ENCODE data around the gene STARD13.
"Not testable (repeated sequence)": the region's sequence is repeated elsewhere in the genome, so short reads cannot be mapped to it uniquely, and the experiment has no call there.

STARD13 gene

GRCh38 chr13:33256148-33256840, 29.3 kb downstream of the STARD13 start:
- Mint-ChIP-seq H3K4me1 (no peaks in the 10 kb centered on the region), H3K9me3 (no peaks in the 10 kb centered on the region), H3K4me3 (no peak overlapping the region), H3K27ac (no peak overlapping the region), H3K27me3 (peaks cover 7% of the 10 kb centered on the region)
- ATAC-seq (no peak), DNase-seq (no peak)

- no peak for ATAC-seq
- H3K4me3 Mint-ChIP-seq: no peak overlapping the region
- no peaks in the 10 kb centered on the region for H3K9me3 Mint-ChIP-seq
- H3K27me3 Mint-ChIP-seq: peaks cover 7% of the 10 kb centered on the region
- no peak overlapping the region for H3K27ac Mint-ChIP-seq
- no peaks in the 10 kb centered on the region for H3K4me1 Mint-ChIP-seq
- DNase-seq: no peak
Observed at GRCh38 chr13:33252135-33252534, 33.4 kb downstream of the STARD13 start.

- H3K4me3 Mint-ChIP-seq: no peak overlapping the region
- H3K27me3 Mint-ChIP-seq: peaks cover 7% of the 10 kb centered on the region
- no peak for DNase-seq
- no peak overlapping the region for H3K27ac Mint-ChIP-seq
- H3K9me3 Mint-ChIP-seq: no peaks in the 10 kb centered on the region
- no peak for ATAC-seq
- H3K4me1 Mint-ChIP-seq: no peaks in the 10 kb centered on the region
Observed at GRCh38 chr13:33251131-33251661, 34.4 kb downstream of the STARD13 start.

- Mint-ChIP-seq H3K27ac (no peak overlapping the region), H3K9me3 (no peaks in the 10 kb centered on the region), H3K4me1 (no peaks in the 10 kb centered on the region), H3K27me3 (peaks cover 7% of the 10 kb centered on the region), H3K4me3 (no peak overlapping the region)
- DNase-seq (no peak), ATAC-seq (no peak)
Observed at GRCh38 chr13:33250609-33251008, 34.9 kb downstream of the STARD13 start.

GRCh38 chr13:33249894-33250293, 35.7 kb downstream of the STARD13 start:
- H3K9me3 Mint-ChIP-seq: no peaks in the 10 kb centered on the region
- peaks cover 7% of the 10 kb centered on the region for H3K27me3 Mint-ChIP-seq
- no peak overlapping the region for H3K27ac Mint-ChIP-seq
- DNase-seq: no peak
- H3K4me3 Mint-ChIP-seq: no peak overlapping the region
- no peaks in the 10 kb centered on the region for H3K4me1 Mint-ChIP-seq
- no peak for ATAC-seq

GRCh38 chr13:33249066-33249465, 36.5 kb downstream of the STARD13 start:
- no peak overlapping the region for H3K4me3 Mint-ChIP-seq
- peak overlapping the region in 1 of 2 donors; percentile 27 for H3K27ac Mint-ChIP-seq
- no peaks in the 10 kb centered on the region for H3K4me1 Mint-ChIP-seq
- ATAC-seq (no peak), DNase-seq (no peak)
- peaks cover 7% of the 10 kb centered on the region for H3K27me3 Mint-ChIP-seq
- H3K9me3 Mint-ChIP-seq: no peaks in the 10 kb centered on the region

- Mint-ChIP-seq H3K27me3 (no peaks in the 10 kb centered on the region), H3K9me3 (peaks cover 0 to 7% of the 10 kb centered on the region in 2 donors), H3K4me3 (no peak overlapping the region), H3K4me1 (no peaks in the 10 kb centered on the region), H3K27ac (no peak overlapping the region)
- ATAC-seq (no peak), DNase-seq (no peak)
Observed at GRCh38 chr13:33245505-33246158, 39.9 kb downstream of the STARD13 start.

GRCh38 chr13:33244907-33245287, 40.7 kb downstream of the STARD13 start:
- Mint-ChIP-seq H3K9me3 (peaks cover 0 to 7% of the 10 kb centered on the region in 2 donors), H3K27me3 (peaks cover 5% of the 10 kb centered on the region), H3K27ac (no peak overlapping the region), H3K4me1 (no peaks in the 10 kb centered on the region), H3K4me3 (no peak overlapping the region)
- ATAC-seq: no peak
- no peak for DNase-seq

- ATAC-seq (no peak), DNase-seq (no peak)
- Mint-ChIP-seq H3K27ac (no peak overlapping the region), H3K27me3 (peaks cover 7% of the 10 kb centered on the region), H3K4me1 (no peaks in the 10 kb centered on the region), H3K9me3 (peaks cover 0 to 7% of the 10 kb centered on the region in 2 donors), H3K4me3 (no peak overlapping the region)
Observed at GRCh38 chr13:33244210-33244906, 41.2 kb downstream of the STARD13 start.

GRCh38 chr13:33242984-33243617, 42.5 kb downstream of the STARD13 start:
- DNase-seq (no peak), ATAC-seq (no peak)
- Mint-ChIP-seq H3K9me3 (peaks cover 0 to 7% of the 10 kb centered on the region in 2 donors), H3K27me3 (peaks cover 7% of the 10 kb centered on the region), H3K4me1 (no peaks in the 10 kb centered on the region), H3K4me3 (no peak overlapping the region), H3K27ac (no peak overlapping the region)

GRCh38 chr13:33242372-33242771, 43.2 kb downstream of the STARD13 start:
- H3K4me3 Mint-ChIP-seq, ATAC-seq, H3K4me1 Mint-ChIP-seq, H3K9me3 Mint-ChIP-seq, DNase-seq, H3K27me3 Mint-ChIP-seq, H3K27ac Mint-ChIP-seq: not testable (repeated sequence)

- peaks cover 15% of the 10 kb centered on the region for H3K27me3 Mint-ChIP-seq
- H3K27ac Mint-ChIP-seq: no peak overlapping the region
- peaks cover 5 to 7% of the 10 kb centered on the region in 2 donors for H3K9me3 Mint-ChIP-seq
- no peak for ATAC-seq
- no peak for DNase-seq
- no peak overlapping the region for H3K4me3 Mint-ChIP-seq
- no peaks in the 10 kb centered on the region for H3K4me1 Mint-ChIP-seq
Observed at GRCh38 chr13:33236021-33236420, 49.5 kb downstream of the STARD13 start.

- no peak for DNase-seq
- peaks cover 15% of the 10 kb centered on the region for H3K27me3 Mint-ChIP-seq
- ATAC-seq: no peak
- peaks cover 5 to 7% of the 10 kb centered on the region in 2 donors for H3K9me3 Mint-ChIP-seq
- H3K4me1 Mint-ChIP-seq: no peaks in the 10 kb centered on the region
- no peak overlapping the region for H3K4me3 Mint-ChIP-seq
- H3K27ac Mint-ChIP-seq: no peak overlapping the region
Observed at GRCh38 chr13:33235564-33235963, 50.0 kb downstream of the STARD13 start.

GRCh38 chr13:33235078-33235477, 50.5 kb downstream of the STARD13 start:
- Mint-ChIP-seq H3K27me3 (peaks cover 13% of the 10 kb centered on the region), H3K27ac (no peak overlapping the region), H3K9me3 (peaks cover 5 to 7% of the 10 kb centered on the region in 2 donors), H3K4me1 (no peaks in the 10 kb centered on the region), H3K4me3 (no peak overlapping the region)
- DNase-seq (no peak), ATAC-seq (no peak)

- Mint-ChIP-seq H3K27ac (peak overlapping the region in 1 of 2 donors; percentile 35), H3K4me3 (no peak overlapping the region), H3K9me3 (peaks cover 5 to 7% of the 10 kb centered on the region in 2 donors), H3K27me3 (peaks cover 9% of the 10 kb centered on the region), H3K4me1 (peaks cover 6% of the 10 kb centered on the region)
- ATAC-seq (no peak), DNase-seq (no peak)
Observed at GRCh38 chr13:33233547-33233946, 52.0 kb downstream of the STARD13 start.
